GM23338 (cell line): ENCODE measurements around the gene UHRF2. TPM values are rescaled to one million over a fixed set of nuclear protein-coding genes. Genes with fewer than 3 reads are reported as not detected.

Experiments
- ATAC-seq: fragments of 200-7000 bp; cut with Tn5 transposase; 3 replicates; pipeline ENCODE4 v1.9.1; 2020
- DNase-seq: peaks from one replicate; pipeline ENCODE4 v3.0.0-alpha.2; 2015; ENCODE audit warnings: low spot score
- H2AFZ ChIP-seq: fragments of 200-600 bp; sonication (generic); 2 replicates; pipeline ENCODE4 v1.8.0; 2016; ENCODE audit warnings: antibody characterized with exemption, mild to moderate bottlenecking, moderate library complexity
- H3F3A ChIP-seq: fragments of 200-600 bp; sonication (generic); replicated peaks from 2 replicates; pipeline ENCODE4 v1.8.0; 2017; ENCODE audit warnings: antibody characterized with exemption, mixed run types, low read depth
- H3K27ac ChIP-seq: fragments of 200-600 bp; sonication (generic); 2 replicates; pipeline ENCODE4 v1.6.1; 2016; ENCODE audit warnings: low read depth
- H3K27me3 ChIP-seq: fragments of 200-600 bp; sonication (generic); 2 replicates; pipeline ENCODE4 v1.8.0; 2016; ENCODE audit warnings: mild to moderate bottlenecking, mixed run types, moderate library complexity; ENCODE audit not compliant: insufficient read depth
- H3K36me3 ChIP-seq: fragments of 200-600 bp; sonication (generic); 2 replicates; pipeline ENCODE4 v1.8.0; 2016; ENCODE audit warnings: mild to moderate bottlenecking; ENCODE audit not compliant: insufficient read depth
- H3K4me1 ChIP-seq: fragments of 200-600 bp; sonication (generic); 2 replicates; pipeline ENCODE4 v1.8.0; 2016; ENCODE audit warnings: mild to moderate bottlenecking, moderate library complexity; ENCODE audit not compliant: insufficient read depth
- H3K4me2 ChIP-seq: fragments of 200-600 bp; sonication (generic); 2 replicates; pipeline ENCODE4 v1.7.1; 2017; ENCODE audit warnings: mixed run types
- H3K4me3 ChIP-seq: fragments of 200-600 bp; sonication (generic); 2 replicates; pipeline ENCODE4 v1.6.1; 2016; ENCODE audit warnings: mixed run types
- H3K79me2 ChIP-seq: fragments of 200-600 bp; sonication (generic); replicated peaks from 2 replicates; pipeline ENCODE4 v1.8.0; 2017; ENCODE audit warnings: mild to moderate bottlenecking; ENCODE audit not compliant: insufficient read depth
- H3K9me2 ChIP-seq: fragments of 200-600 bp; sonication (generic); 2 replicates; pipeline ENCODE4 v1.8.0; 2017; ENCODE audit not compliant: insufficient read depth
- H4K20me1 ChIP-seq: fragments of 200-600 bp; sonication (generic); replicated peaks from 2 replicates; pipeline ENCODE4 v1.8.0; 2017; ENCODE audit warnings: mild to moderate bottlenecking; ENCODE audit not compliant: insufficient read depth
- H3K27ac Mint-ChIP-seq: 2 replicates; pipeline ENCODE4 v1.8.0; 2020; ENCODE audit warnings: inconsistent platforms, mild to moderate bottlenecking, moderate library complexity, mixed read lengths
- H3K27me3 Mint-ChIP-seq: 3 replicates; pipeline ENCODE4 v1.8.0; 2022; ENCODE audit warnings: low read depth, mild to moderate bottlenecking, moderate library complexity, mixed read lengths, inconsistent platforms; ENCODE audit not compliant: insufficient read depth, poor library complexity
- H3K36me3 Mint-ChIP-seq: 3 replicates; pipeline ENCODE4 v1.8.0; 2021; ENCODE audit warnings: low read depth, mild to moderate bottlenecking, inconsistent platforms, moderate library complexity, mixed read lengths
- H3K4me1 Mint-ChIP-seq: 3 replicates; pipeline ENCODE4 v1.8.0; 2020; ENCODE audit warnings: mild to moderate bottlenecking, inconsistent platforms, mixed read lengths
- H3K4me3 Mint-ChIP-seq: 3 replicates; pipeline ENCODE4 v1.8.0; 2021; ENCODE audit warnings: moderate library complexity, mild to moderate bottlenecking, inconsistent platforms, mixed read lengths
- H3K9me3 Mint-ChIP-seq: 3 replicates; pipeline ENCODE4 v1.8.0; 2020; ENCODE audit warnings: moderate library complexity, mild to moderate bottlenecking, inconsistent platforms, mixed read lengths
- CREB1 ChIP-seq: fragments of 250-450 bp; sonication (Bioruptor Pico); IDR thresholded peaks from 2 replicates; pipeline ENCODE4 v1.5.0; 2020; ENCODE audit warnings: low read depth, mild to moderate bottlenecking, moderate library complexity
- EZH2 ChIP-seq: fragments of 200-600 bp; sonication (generic); IDR thresholded peaks from one replicate; pipeline ENCODE4 v1.8.0; 2017; ENCODE audit warnings: antibody characterized with exemption, mild to moderate bottlenecking, low read depth; ENCODE audit not compliant: unreplicated experiment
- JUNB ChIP-seq: IDR thresholded peaks from one replicate; pipeline ENCODE4 v1.6.1; 2016; ENCODE audit warnings: antibody characterized with exemption; ENCODE audit not compliant: unreplicated experiment
- NANOG ChIP-seq: IDR thresholded peaks from 2 replicates; pipeline ENCODE4 v1.6.1; 2016; ENCODE audit warnings: antibody characterized with exemption, borderline replicate concordance
- POLR2AphosphoS5 ChIP-seq: IDR thresholded peaks from 2 replicates; pipeline ENCODE4 v1.6.1; 2016; ENCODE audit warnings: antibody characterized with exemption, low read depth
- STAT1 ChIP-seq: IDR thresholded peaks from one replicate; pipeline ENCODE4 v1.6.1; 2016; ENCODE audit warnings: antibody characterized with exemption; ENCODE audit not compliant: unreplicated experiment
- ZNF114 ChIP-seq: fragments of 250-450 bp; sonication (Bioruptor Pico); IDR thresholded peaks from 2 replicates; pipeline ENCODE4 v1.5.0; 2020; ENCODE audit warnings: mild to moderate bottlenecking, moderate library complexity
- ZNF331 ChIP-seq: fragments of 250-450 bp; sonication (Bioruptor Pico); IDR thresholded peaks from 2 replicates; pipeline ENCODE4 v1.5.0; 2020; ENCODE audit warnings: low read depth, mild to moderate bottlenecking, moderate library complexity
- polyA plus RNA-seq: library from polyadenylated mRNA; unstranded; fragments of >200 nt; fragmentation: Nextera tagmentation; extraction: Ambion mirVana; gene quantifications from 2 replicates; pipeline ENCODE4 v1.2.1, GENCODE V29; 2016
- total RNA-seq: library from RNA; depleted of rRNA; stranded (reverse); fragments of >200 nt; shearing (Covaris generic); gene quantifications from 2 replicates; pipeline ENCODE4 v1.2.3, GENCODE V29; 2014
- TF ChIP-seq, protein P1 (sequence below), 2 experiments: fragments of 200-600 bp in 1 of 2; sonication (generic) in 1 of 2; conservative IDR thresholded peaks; 2 replicates each; pipeline versions ENCODE4 v1.5.1 to v1.6.1; 2016 to 2017; ENCODE audit warnings: antibody characterized with exemption in 2 of 2, low read depth in 2 of 2, mild to moderate bottlenecking in 2 of 2, moderate library complexity in 1 of 2
- TF ChIP-seq, protein P2 (sequence below): IDR thresholded peaks from one replicate; pipeline ENCODE4 v1.6.1; 2018; ENCODE audit warnings: antibody characterized with exemption; ENCODE audit not compliant: unreplicated experiment
- TF ChIP-seq, protein P3 (sequence below): IDR thresholded peaks from 2 replicates; pipeline ENCODE4 v1.6.1; 2016; ENCODE audit warnings: antibody characterized with exemption
- TF ChIP-seq, protein P4 (sequence below): fragments of 250-450 bp; sonication (Bioruptor Pico); IDR thresholded peaks from 2 replicates; pipeline ENCODE4 v1.5.0; 2020; ENCODE audit warnings: mild to moderate bottlenecking, moderate library complexity

The UHRF2 gene
- total and polyA plus RNA-seq, 2 experiments from 2014 or later, result 15.1 to 51.6 TPM

DNA sequence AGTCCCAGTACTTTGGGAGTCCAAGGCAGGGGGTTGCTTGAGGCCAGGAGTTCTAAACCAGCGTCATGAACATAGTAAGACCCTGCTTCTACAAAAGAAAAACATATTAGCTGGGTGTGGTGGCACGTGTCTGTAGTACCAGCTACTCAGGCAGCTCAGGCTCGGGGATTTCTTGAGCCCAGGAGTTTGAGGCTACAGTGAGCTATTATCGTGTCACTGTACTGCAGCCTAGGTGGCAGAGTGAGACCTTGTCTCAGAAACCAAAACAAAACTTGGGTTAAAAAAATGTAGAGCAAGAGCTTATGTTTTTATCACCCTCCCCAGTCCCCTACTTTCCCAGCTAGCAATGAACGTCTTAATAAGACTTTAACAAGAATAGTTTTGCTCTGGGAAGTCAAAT lies 46.7 kb downstream of the UHRF2 start:
- Mint-ChIP-seq H3K36me3 (peaks cover 20% of the 10 kb centered on the region; the same call in 2 of the 3 replicates), H3K4me1 (no peaks in the 10 kb centered on the region), H3K4me3 (no peak overlapping the region), H3K27me3 (no peaks in the 10 kb centered on the region), H3K27ac (no peak overlapping the region), H3K9me3 (no peaks in the 10 kb centered on the region; the same call in 2 of the 3 replicates)
- Histone ChIP-seq H3K79me2 (peaks cover 76% of the 10 kb centered on the region), H3K27ac (no peak overlapping the region), H3F3A (no peaks in the 10 kb centered on the region), H3K9me2 (no peaks in the 10 kb centered on the region), H2AFZ (no peak overlapping the region), H3K4me2 (no peak overlapping the region), H4K20me1 (peaks cover 24% of the 10 kb centered on the region), H3K27me3 (no peaks in the 10 kb centered on the region), H3K4me1 (no peaks in the 10 kb centered on the region), H3K4me3 (no peak overlapping the region), H3K36me3 (no peaks in the 10 kb centered on the region)
- ATAC-seq (no peak), DNase-seq (no peak)
- no peak for TF ChIP-seq STAT1
- TF ChIP-seq ZNF331 (CRISPR knock-in tag), result no peak
- no peak for TF ChIP-seq POLR2AphosphoS5
- TF ChIP-seq, protein P1, sequence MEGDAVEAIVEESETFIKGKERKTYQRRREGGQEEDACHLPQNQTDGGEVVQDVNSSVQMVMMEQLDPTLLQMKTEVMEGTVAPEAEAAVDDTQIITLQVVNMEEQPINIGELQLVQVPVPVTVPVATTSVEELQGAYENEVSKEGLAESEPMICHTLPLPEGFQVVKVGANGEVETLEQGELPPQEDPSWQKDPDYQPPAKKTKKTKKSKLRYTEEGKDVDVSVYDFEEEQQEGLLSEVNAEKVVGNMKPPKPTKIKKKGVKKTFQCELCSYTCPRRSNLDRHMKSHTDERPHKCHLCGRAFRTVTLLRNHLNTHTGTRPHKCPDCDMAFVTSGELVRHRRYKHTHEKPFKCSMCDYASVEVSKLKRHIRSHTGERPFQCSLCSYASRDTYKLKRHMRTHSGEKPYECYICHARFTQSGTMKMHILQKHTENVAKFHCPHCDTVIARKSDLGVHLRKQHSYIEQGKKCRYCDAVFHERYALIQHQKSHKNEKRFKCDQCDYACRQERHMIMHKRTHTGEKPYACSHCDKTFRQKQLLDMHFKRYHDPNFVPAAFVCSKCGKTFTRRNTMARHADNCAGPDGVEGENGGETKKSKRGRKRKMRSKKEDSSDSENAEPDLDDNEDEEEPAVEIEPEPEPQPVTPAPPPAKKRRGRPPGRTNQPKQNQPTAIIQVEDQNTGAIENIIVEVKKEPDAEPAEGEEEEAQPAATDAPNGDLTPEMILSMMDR (conservative IDR thresholded peaks at IDR 0.05; ENCODE audit: low read depth in 2 of 2), result no peak
- no peak for TF ChIP-seq ZNF114 (CRISPR knock-in tag)
- no peak for TF ChIP-seq JUNB
- no peak for TF ChIP-seq CREB1 (CRISPR knock-in tag)
- TF ChIP-seq, protein P2, sequence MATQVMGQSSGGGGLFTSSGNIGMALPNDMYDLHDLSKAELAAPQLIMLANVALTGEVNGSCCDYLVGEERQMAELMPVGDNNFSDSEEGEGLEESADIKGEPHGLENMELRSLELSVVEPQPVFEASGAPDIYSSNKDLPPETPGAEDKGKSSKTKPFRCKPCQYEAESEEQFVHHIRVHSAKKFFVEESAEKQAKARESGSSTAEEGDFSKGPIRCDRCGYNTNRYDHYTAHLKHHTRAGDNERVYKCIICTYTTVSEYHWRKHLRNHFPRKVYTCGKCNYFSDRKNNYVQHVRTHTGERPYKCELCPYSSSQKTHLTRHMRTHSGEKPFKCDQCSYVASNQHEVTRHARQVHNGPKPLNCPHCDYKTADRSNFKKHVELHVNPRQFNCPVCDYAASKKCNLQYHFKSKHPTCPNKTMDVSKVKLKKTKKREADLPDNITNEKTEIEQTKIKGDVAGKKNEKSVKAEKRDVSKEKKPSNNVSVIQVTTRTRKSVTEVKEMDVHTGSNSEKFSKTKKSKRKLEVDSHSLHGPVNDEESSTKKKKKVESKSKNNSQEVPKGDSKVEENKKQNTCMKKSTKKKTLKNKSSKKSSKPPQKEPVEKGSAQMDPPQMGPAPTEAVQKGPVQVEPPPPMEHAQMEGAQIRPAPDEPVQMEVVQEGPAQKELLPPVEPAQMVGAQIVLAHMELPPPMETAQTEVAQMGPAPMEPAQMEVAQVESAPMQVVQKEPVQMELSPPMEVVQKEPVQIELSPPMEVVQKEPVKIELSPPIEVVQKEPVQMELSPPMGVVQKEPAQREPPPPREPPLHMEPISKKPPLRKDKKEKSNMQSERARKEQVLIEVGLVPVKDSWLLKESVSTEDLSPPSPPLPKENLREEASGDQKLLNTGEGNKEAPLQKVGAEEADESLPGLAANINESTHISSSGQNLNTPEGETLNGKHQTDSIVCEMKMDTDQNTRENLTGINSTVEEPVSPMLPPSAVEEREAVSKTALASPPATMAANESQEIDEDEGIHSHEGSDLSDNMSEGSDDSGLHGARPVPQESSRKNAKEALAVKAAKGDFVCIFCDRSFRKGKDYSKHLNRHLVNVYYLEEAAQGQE, result no peak
- no peak for TF ChIP-seq NANOG
- TF ChIP-seq, protein P3, sequence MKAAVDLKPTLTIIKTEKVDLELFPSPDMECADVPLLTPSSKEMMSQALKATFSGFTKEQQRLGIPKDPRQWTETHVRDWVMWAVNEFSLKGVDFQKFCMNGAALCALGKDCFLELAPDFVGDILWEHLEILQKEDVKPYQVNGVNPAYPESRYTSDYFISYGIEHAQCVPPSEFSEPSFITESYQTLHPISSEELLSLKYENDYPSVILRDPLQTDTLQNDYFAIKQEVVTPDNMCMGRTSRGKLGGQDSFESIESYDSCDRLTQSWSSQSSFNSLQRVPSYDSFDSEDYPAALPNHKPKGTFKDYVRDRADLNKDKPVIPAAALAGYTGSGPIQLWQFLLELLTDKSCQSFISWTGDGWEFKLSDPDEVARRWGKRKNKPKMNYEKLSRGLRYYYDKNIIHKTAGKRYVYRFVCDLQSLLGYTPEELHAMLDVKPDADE, result no peak
- TF ChIP-seq EZH2, result no peak
- TF ChIP-seq, protein P4, sequence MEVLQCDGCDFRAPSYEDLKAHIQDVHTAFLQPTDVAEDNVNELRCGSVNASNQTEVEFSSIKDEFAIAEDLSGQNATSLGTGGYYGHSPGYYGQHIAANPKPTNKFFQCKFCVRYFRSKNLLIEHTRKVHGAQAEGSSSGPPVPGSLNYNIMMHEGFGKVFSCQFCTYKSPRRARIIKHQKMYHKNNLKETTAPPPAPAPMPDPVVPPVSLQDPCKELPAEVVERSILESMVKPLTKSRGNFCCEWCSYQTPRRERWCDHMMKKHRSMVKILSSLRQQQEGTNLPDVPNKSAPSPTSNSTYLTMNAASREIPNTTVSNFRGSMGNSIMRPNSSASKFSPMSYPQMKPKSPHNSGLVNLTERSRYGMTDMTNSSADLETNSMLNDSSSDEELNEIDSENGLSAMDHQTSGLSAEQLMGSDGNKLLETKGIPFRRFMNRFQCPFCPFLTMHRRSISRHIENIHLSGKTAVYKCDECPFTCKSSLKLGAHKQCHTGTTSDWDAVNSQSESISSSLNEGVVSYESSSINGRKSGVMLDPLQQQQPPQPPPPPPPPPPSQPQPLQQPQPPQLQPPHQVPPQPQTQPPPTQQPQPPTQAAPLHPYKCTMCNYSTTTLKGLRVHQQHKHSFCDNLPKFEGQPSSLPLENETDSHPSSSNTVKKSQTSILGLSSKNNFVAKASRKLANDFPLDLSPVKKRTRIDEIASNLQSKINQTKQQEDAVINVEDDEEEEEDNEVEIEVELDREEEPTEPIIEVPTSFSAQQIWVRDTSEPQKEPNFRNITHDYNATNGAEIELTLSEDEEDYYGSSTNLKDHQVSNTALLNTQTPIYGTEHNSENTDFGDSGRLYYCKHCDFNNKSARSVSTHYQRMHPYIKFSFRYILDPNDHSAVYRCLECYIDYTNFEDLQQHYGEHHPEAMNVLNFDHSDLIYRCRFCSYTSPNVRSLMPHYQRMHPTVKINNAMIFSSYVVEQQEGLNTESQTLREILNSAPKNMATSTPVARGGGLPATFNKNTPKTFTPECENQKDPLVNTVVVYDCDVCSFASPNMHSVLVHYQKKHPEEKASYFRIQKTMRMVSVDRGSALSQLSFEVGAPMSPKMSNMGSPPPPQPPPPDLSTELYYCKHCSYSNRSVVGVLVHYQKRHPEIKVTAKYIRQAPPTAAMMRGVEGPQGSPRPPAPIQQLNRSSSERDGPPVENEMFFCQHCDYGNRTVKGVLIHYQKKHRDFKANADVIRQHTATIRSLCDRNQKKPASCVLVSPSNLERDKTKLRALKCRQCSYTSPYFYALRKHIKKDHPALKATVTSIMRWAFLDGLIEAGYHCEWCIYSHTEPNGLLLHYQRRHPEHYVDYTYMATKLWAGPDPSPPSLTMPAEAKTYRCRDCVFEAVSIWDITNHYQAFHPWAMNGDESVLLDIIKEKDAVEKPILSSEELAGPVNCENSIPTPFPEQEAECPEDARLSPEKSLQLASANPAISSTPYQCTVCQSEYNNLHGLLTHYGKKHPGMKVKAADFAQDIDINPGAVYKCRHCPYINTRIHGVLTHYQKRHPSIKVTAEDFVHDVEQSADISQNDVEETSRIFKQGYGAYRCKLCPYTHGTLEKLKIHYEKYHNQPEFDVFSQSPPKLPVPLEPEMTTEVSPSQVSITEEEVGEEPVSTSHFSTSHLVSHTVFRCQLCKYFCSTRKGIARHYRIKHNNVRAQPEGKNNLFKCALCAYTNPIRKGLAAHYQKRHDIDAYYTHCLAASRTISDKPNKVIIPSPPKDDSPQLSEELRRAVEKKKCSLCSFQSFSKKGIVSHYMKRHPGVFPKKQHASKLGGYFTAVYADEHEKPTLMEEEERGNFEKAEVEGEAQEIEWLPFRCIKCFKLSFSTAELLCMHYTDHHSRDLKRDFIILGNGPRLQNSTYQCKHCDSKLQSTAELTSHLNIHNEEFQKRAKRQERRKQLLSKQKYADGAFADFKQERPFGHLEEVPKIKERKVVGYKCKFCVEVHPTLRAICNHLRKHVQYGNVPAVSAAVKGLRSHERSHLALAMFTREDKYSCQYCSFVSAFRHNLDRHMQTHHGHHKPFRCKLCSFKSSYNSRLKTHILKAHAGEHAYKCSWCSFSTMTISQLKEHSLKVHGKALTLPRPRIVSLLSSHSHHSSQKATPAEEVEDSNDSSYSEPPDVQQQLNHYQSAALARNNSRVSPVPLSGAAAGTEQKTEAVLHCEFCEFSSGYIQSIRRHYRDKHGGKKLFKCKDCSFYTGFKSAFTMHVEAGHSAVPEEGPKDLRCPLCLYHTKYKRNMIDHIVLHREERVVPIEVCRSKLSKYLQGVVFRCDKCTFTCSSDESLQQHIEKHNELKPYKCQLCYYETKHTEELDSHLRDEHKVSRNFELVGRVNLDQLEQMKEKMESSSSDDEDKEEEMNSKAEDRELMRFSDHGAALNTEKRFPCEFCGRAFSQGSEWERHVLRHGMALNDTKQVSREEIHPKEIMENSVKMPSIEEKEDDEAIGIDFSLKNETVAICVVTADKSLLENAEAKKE (CRISPR knock-in tag), result no peak
